GM13977 (cell line): ENCODE measurements around the gene WDR88.

Source experiments
- DNase-seq: peaks from one replicate; pipeline ENCODE4 v3.0.0; 2012; ENCODE audit warnings: low spot score
- CTCF ChIP-seq: IDR thresholded peaks from 2 replicates; pipeline ENCODE4 v1.5.1; 2012; ENCODE audit warnings: mild to moderate bottlenecking, control low read depth; ENCODE audit not compliant: insufficient read depth; ENCODE audit errors: extremely low read depth, missing control alignments
- in situ Hi-C: fragments of 300-500 bp; cut with MboI; formaldehyde crosslinking; loops from one replicate; pipeline ENCODE4 v1.12.0; 2022; ENCODE audit warnings: low sequenced_read_pairs, low pct_unique_long_range_greater_than_20kb, mixed read lengths, inconsistent platforms; ENCODE audit not compliant: unreplicated experiment

The WDR88 gene

GRCh38 chr19:33201886-33202545 lies 70.1 kb downstream of the WDR88 start:
- DNase-seq, result no peak
- TF ChIP-seq CTCF, result no peak
- in situ Hi-C loops, result no loop called here

GRCh38 chr19:33202546-33203507 lies 70.9 kb downstream of the WDR88 start:
- no peak for TF ChIP-seq CTCF

GRCh38 chr19:33203529-33203928 lies 71.6 kb downstream of the WDR88 start:
- no peak for TF ChIP-seq CTCF
- DNase-seq, result no peak
- in situ Hi-C loops, result no loop called here

More at GRCh38 chr19:33202546-33203507, 70.9 kb downstream of the WDR88 start:
- DNase-seq, result no peak
- in situ Hi-C loops, result no loop called here

- in situ Hi-C loops, result no loop called here
- TF ChIP-seq CTCF, result no peak
- DNase-seq, result no peak
Measured at GRCh38 chr19:33204136-33204973, 72.4 kb downstream of the WDR88 start.

- no peak for DNase-seq
- no peak for TF ChIP-seq CTCF
- in situ Hi-C loops, result no loop called here
Measured at GRCh38 chr19:33205110-33205509, 73.2 kb downstream of the WDR88 start.
